Measurements from ENCODE around the gene CSTA.

- TF ChIP-seq CTCF (IDR thresholded peaks at IDR 0.05): no peak
- no peak for TF ChIP-seq EP300 (IDR thresholded peaks at IDR 0.05)
- TF ChIP-seq POLR2A (IDR thresholded peaks at IDR 0.05): no peak
- TF ChIP-seq POLR2AphosphoS5 (IDR thresholded peaks at IDR 0.05): no peak
These were observed 64.8 kb downstream of the CSTA start for GRCh38 chr3:122389892-122390291.

All from stomach (tissue), 4 donors.